Skeletal muscle tissue (tissue), 4 donors: ENCODE results near the gene PLA2G5. TPM values are rescaled to one million over a fixed set of nuclear protein-coding genes. Genes with fewer than 3 reads are reported as not detected.

Source experiments
- H3K27ac ChIP-seq: one replicate; pipeline ENCODE4 v1.7.0; 2013; ENCODE audit warnings: mild to moderate bottlenecking, low read depth, low read length, inconsistent platforms
- H3K27me3 ChIP-seq, 3 donors: one replicate each; pipeline ENCODE4 v1.7.0; 2013; ENCODE audit warnings: low read length in 3 of 3; ENCODE audit not compliant: control insufficient read depth in 3 of 3, insufficient read depth in 3 of 3
- H3K36me3 ChIP-seq, 3 donors: one replicate each; pipeline ENCODE4 v1.7.0; 2013; ENCODE audit warnings: low read length in 3 of 3; ENCODE audit not compliant: control insufficient read depth in 3 of 3, insufficient read depth in 3 of 3
- H3K4me1 ChIP-seq, 3 donors: one replicate each; pipeline ENCODE4 v1.7.0; 2013; ENCODE audit warnings: low read length in 3 of 3, mild to moderate bottlenecking in 3 of 3; ENCODE audit not compliant: control insufficient read depth in 3 of 3, insufficient read depth in 3 of 3
- H3K4me3 ChIP-seq, 3 donors: one replicate each; pipeline ENCODE4 v1.7.0; 2013; ENCODE audit warnings: low read length in 3 of 3
- H3K9ac ChIP-seq, 3 donors: one replicate each; pipeline ENCODE4 v1.7.0; 2013; ENCODE audit warnings: low read length in 3 of 3, mild to moderate bottlenecking in 3 of 3, moderate library complexity in 2 of 3, low read depth in 1 of 3
- H3K9me3 ChIP-seq, 3 donors: one replicate each; pipeline ENCODE4 v1.7.0; 2013; ENCODE audit warnings: low read length in 3 of 3; ENCODE audit not compliant: control insufficient read depth in 3 of 3
- total RNA-seq: library from RNA; depleted of rRNA; stranded (reverse); fragments of >200 nt; gene quantifications from one replicate; pipeline ENCODE4 v1.2.3, GENCODE V29; 2014
- donor health status: Osteomylitis.

Gene PLA2G5
- total RNA-seq, 1 donor from 2014 or later, result 0.52 TPM

- H3K9me3 ChIP-seq, result no peaks in the 10 kb centered on the region
- peaks cover 0 to 8% (median 0%) of the 10 kb centered on the region in 3 donors for H3K27me3 ChIP-seq
- no peaks in the 10 kb centered on the region for H3K4me1 ChIP-seq
- no peak overlapping the region for H3K9ac ChIP-seq
- no peak overlapping the region for H3K4me3 ChIP-seq
- no peak overlapping the region for H3K27ac ChIP-seq
- no peaks in the 10 kb centered on the region for H3K36me3 ChIP-seq
Measured at GRCh38 chr1:20086800-20087199, 16.8 kb downstream of the PLA2G5 start.

- Histone ChIP-seq H3K4me1 (no peaks in the 10 kb centered on the region), H3K27me3 (peaks cover 0 to 11% (median 0%) of the 10 kb centered on the region in 3 donors), H3K4me3 (no peak overlapping the region), H3K9ac (no peak overlapping the region), H3K36me3 (no peaks in the 10 kb centered on the region), H3K9me3 (no peaks in the 10 kb centered on the region), H3K27ac (no peak overlapping the region)
Measured at GRCh38 chr1:20087668-20088067, 17.7 kb downstream of the PLA2G5 start.

GRCh38 chr1:20089328-20090077 lies 19.5 kb downstream of the PLA2G5 start:
- Histone ChIP-seq H3K4me1 (no peaks in the 10 kb centered on the region), H3K27ac (no peak overlapping the region), H3K27me3 (peaks cover 0 to 10% (median 0%) of the 10 kb centered on the region in 3 donors), H3K9ac (no peak overlapping the region), H3K36me3 (no peaks in the 10 kb centered on the region), H3K4me3 (no peak overlapping the region), H3K9me3 (no peaks in the 10 kb centered on the region)

- H3K9ac ChIP-seq, result no peak overlapping the region
- H3K36me3 ChIP-seq, result no peaks in the 10 kb centered on the region
- H3K4me1 ChIP-seq, result no peaks in the 10 kb centered on the region
- no peaks in the 10 kb centered on the region for H3K9me3 ChIP-seq
- no peak overlapping the region for H3K4me3 ChIP-seq
- peaks cover 0 to 9% (median 0%) of the 10 kb centered on the region in 3 donors for H3K27me3 ChIP-seq
- H3K27ac ChIP-seq, result no peak overlapping the region
Measured at GRCh38 chr1:20090119-20090518, 20.1 kb downstream of the PLA2G5 start.

- H3K4me1 ChIP-seq, result peaks cover 0 to under 1% (median 0%) of the 10 kb centered on the region in 3 donors
- H3K9ac ChIP-seq, result no peak overlapping the region
- H3K36me3 ChIP-seq, result no peaks in the 10 kb centered on the region
- peaks cover 0 to 9% (median 0%) of the 10 kb centered on the region in 3 donors for H3K27me3 ChIP-seq
- H3K9me3 ChIP-seq, result no peaks in the 10 kb centered on the region
- no peak overlapping the region for H3K27ac ChIP-seq
- no peak overlapping the region for H3K4me3 ChIP-seq
Measured at GRCh38 chr1:20090641-20091040, 20.6 kb downstream of the PLA2G5 start.

GRCh38 chr1:20093303-20093702 lies 23.3 kb downstream of the PLA2G5 start:
- Histone ChIP-seq H3K27ac (no peak overlapping the region), H3K4me1 (peaks cover 0 to 2% (median 0%) of the 10 kb centered on the region in 3 donors), H3K9me3 (no peaks in the 10 kb centered on the region), H3K4me3 (no peak overlapping the region), H3K36me3 (no peaks in the 10 kb centered on the region), H3K27me3 (peaks cover 0 to 5% (median 0%) of the 10 kb centered on the region in 3 donors), H3K9ac (no peak overlapping the region)

GRCh38 chr1:20093940-20094391 lies 24.0 kb downstream of the PLA2G5 start:
- Histone ChIP-seq H3K4me1 (peaks cover 0 to 2% (median 0%) of the 10 kb centered on the region in 3 donors), H3K9me3 (no peaks in the 10 kb centered on the region), H3K27ac (peak overlapping the region; percentile 47), H3K27me3 (peaks cover 0 to 5% (median 0%) of the 10 kb centered on the region in 3 donors), H3K9ac (no peak overlapping the region), H3K4me3 (no peak overlapping the region), H3K36me3 (no peaks in the 10 kb centered on the region)

GRCh38 chr1:20095564-20096434 lies 25.8 kb downstream of the PLA2G5 start:
- Histone ChIP-seq H3K36me3 (no peaks in the 10 kb centered on the region), H3K4me1 (peaks cover 0 to 2% (median 0%) of the 10 kb centered on the region in 3 donors), H3K9me3 (no peaks in the 10 kb centered on the region), H3K4me3 (no peak overlapping the region), H3K27me3 (peaks cover 0 to 12% (median 8%) of the 10 kb centered on the region in 3 donors), H3K9ac (no peak overlapping the region), H3K27ac (no peak overlapping the region)

GRCh38 chr1:20096840-20097447 lies 26.9 kb downstream of the PLA2G5 start:
- no peaks in the 10 kb centered on the region for H3K36me3 ChIP-seq
- no peak overlapping the region for H3K27ac ChIP-seq
- H3K4me1 ChIP-seq, result peaks cover 0 to 2% (median 0%) of the 10 kb centered on the region in 3 donors
- H3K4me3 ChIP-seq, result no peak overlapping the region
- H3K9ac ChIP-seq, result no peak overlapping the region
- H3K9me3 ChIP-seq, result no peaks in the 10 kb centered on the region
- H3K27me3 ChIP-seq, result peaks cover 0 to 12% (median 8%) of the 10 kb centered on the region in 3 donors
